Kidney (tissue), 14 donors: ENCODE measurements around the gene GLOD4. TPM values are rescaled to one million over a fixed set of nuclear protein-coding genes. Genes with fewer than 3 reads are reported as not detected.
"Not testable (repeated sequence)": the region's sequence is repeated elsewhere in the genome, so short reads cannot be mapped to it uniquely, and the experiment has no call there.

Source experiments
- DNase-seq, 5 donors: peaks; one replicate each; pipeline ENCODE4 v3.0.0-alpha.2; 2013 to 2020
- FAIRE-seq: peaks from 2 replicates; lab custom pipeline; 2012; peaks lifted over from hg19 to GRCh38; lab: Jason Lieb, UNC
- H3K27ac ChIP-seq, 2 donors: one replicate each; pipeline ENCODE4 v1.7.0; 2013; ENCODE audit warnings: low read depth in 2 of 2, low read length in 2 of 2, inconsistent platforms in 1 of 2
- H3K27me3 ChIP-seq: one replicate; pipeline ENCODE4 v1.7.1; 2013; ENCODE audit warnings: low read length, inconsistent platforms; ENCODE audit not compliant: control insufficient read depth, insufficient read depth
- H3K36me3 ChIP-seq, 3 donors: one replicate each; pipeline versions ENCODE4 v1.7.0 to v1.7.1; 2013; ENCODE audit warnings: low read length in 3 of 3, control low read depth in 1 of 3, inconsistent platforms in 1 of 3; ENCODE audit not compliant: insufficient read depth in 3 of 3, control insufficient read depth in 2 of 3
- H3K4me1 ChIP-seq, 3 donors: one replicate each; pipeline versions ENCODE4 v1.7.0 to v1.7.1; 2013; ENCODE audit warnings: low read length in 3 of 3, inconsistent platforms in 1 of 3, low read depth in 1 of 3; ENCODE audit not compliant: control insufficient read depth in 2 of 3, insufficient read depth in 2 of 3
- H3K4me3 ChIP-seq, 3 donors: one replicate each; pipeline versions ENCODE4 v1.7.0 to v1.8.1; 2013; ENCODE audit warnings: low read length in 3 of 3, control low read depth in 1 of 3, inconsistent platforms in 1 of 3
- H3K9ac ChIP-seq, 3 donors: one replicate each; pipeline versions ENCODE4 v1.7.0 to v1.7.1; 2013; ENCODE audit warnings: low read length in 3 of 3, control low read depth in 1 of 3, inconsistent platforms in 1 of 3
- H3K9me3 ChIP-seq, 3 donors: one replicate each; pipeline versions ENCODE4 v1.7.0 to v1.7.1; 2013; ENCODE audit warnings: low read length in 3 of 3, control low read depth in 1 of 3, inconsistent platforms in 1 of 3; ENCODE audit not compliant: control insufficient read depth in 2 of 3, insufficient read depth in 1 of 3
- intact Hi-C: fragments of 100-400 bp; cut with DNase I; formaldehyde crosslinking; loops from one replicate; pipeline ENCODE4 v1.11.1; 2022
- polyA plus RNA-seq: library from polyadenylated mRNA; stranded (reverse); fragments of 350-450 nt; fragmentation: Illumina TruSeq; extraction: RNeasy Lipid Tissue Mini Kit (QIAGEN cat#74804); gene quantifications from one replicate; pipeline ENCODE4 v1.2.3, GENCODE V29; 2014; ENCODE audit warnings: low read depth, low replicate concordance; ENCODE audit not compliant: insufficient read depth
- total RNA-seq: library from RNA; stranded (reverse); fragmentation: NEBNext Ultra II Directional; extraction: Animal tissue kit (Norgen Biotek cat#: 25700); gene quantifications from one replicate; pipeline ENCODE4 v1.2.1, GENCODE V29; 2021
- TF ChIP-seq, protein P1 (sequence below): IDR thresholded peaks from 3 replicates; pipeline ENCODE4 v1.5.1; 2012; ENCODE audit warnings: mild to moderate bottlenecking, moderate library complexity, borderline replicate concordance; ENCODE audit not compliant: insufficient read depth; ENCODE audit errors: extremely low read depth
- donor health status: control.
- donor health status: control.
- donor health status: control.
- donor health status: control.
- donor health status: control.
- donor health status: DM: yes; HTN: yes; CAD: no.
- donor health status: Normal renal cell carcinoma (clear cell type).

Gene GLOD4
- total and polyA plus RNA-seq, 2 donors from 2014 or later = 70.6 to 90.8 TPM

DNA sequence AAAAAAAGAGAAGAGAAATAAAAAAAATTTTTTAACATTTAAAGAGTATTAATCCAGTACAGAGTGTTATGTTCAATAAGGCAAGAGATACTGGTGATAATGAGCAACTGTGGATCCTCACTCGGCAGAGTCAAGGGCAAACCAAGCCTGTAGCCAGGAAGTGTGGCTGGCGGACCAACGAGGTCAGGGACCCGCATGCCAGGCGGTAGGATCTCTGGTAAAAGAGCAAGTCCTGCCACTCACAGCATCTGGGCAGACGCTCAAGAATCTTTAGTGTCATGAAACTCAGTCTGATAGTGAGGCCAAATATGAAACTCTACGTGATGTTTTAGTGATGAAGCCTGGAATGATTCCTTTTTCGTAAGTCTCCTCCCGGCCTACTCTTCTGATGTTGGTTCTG, 21.7 kb downstream of the GLOD4 start:
- no peaks in the 10 kb centered on the region for H3K27me3 ChIP-seq
- DNase-seq (no peak), FAIRE-seq (no peak)
- TF ChIP-seq, protein P1, sequence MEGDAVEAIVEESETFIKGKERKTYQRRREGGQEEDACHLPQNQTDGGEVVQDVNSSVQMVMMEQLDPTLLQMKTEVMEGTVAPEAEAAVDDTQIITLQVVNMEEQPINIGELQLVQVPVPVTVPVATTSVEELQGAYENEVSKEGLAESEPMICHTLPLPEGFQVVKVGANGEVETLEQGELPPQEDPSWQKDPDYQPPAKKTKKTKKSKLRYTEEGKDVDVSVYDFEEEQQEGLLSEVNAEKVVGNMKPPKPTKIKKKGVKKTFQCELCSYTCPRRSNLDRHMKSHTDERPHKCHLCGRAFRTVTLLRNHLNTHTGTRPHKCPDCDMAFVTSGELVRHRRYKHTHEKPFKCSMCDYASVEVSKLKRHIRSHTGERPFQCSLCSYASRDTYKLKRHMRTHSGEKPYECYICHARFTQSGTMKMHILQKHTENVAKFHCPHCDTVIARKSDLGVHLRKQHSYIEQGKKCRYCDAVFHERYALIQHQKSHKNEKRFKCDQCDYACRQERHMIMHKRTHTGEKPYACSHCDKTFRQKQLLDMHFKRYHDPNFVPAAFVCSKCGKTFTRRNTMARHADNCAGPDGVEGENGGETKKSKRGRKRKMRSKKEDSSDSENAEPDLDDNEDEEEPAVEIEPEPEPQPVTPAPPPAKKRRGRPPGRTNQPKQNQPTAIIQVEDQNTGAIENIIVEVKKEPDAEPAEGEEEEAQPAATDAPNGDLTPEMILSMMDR = no peak
- H3K9me3 ChIP-seq = no peaks in the 10 kb centered on the region
- H3K9ac ChIP-seq = no peak overlapping the region
- no peak overlapping the region for H3K4me3 ChIP-seq
- peaks cover 6 to 17% (median 14%) of the 10 kb centered on the region in 3 donors for H3K36me3 ChIP-seq
- intact Hi-C loops = no loop called here
- H3K4me1 ChIP-seq = no peaks in the 10 kb centered on the region
- H3K27ac ChIP-seq = no peak overlapping the region

DNA sequence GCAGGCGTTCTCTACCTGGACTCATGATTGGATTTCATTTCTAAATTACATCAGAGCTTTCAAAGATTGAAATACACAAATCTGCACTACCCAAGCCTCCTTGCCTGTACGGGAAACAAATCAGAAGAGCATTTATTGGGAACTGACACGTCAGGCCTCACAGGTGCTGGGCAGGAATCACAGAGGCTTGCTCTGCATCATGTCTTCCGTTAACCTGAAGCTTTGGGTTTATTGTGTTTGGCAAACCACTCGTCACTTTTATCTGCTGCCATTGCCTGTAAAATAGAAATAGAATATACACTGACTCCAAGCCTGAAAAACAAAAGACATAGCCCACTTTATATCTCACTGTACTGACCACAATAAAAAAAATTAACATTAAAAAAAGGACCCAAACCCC, 22.1 kb downstream of the GLOD4 start:
- DNase-seq (no peak), FAIRE-seq (no peak)
- H3K4me1 ChIP-seq = no peaks in the 10 kb centered on the region
- H3K9me3 ChIP-seq = no peaks in the 10 kb centered on the region
- TF ChIP-seq, protein P1 = no peak
- H3K36me3 ChIP-seq = peaks cover 6 to 17% (median 11%) of the 10 kb centered on the region in 3 donors
- H3K4me3 ChIP-seq = no peak overlapping the region
- H3K9ac ChIP-seq = no peak overlapping the region
- intact Hi-C loops = no loop called here
- no peak overlapping the region for H3K27ac ChIP-seq
- no peaks in the 10 kb centered on the region for H3K27me3 ChIP-seq

DNA sequence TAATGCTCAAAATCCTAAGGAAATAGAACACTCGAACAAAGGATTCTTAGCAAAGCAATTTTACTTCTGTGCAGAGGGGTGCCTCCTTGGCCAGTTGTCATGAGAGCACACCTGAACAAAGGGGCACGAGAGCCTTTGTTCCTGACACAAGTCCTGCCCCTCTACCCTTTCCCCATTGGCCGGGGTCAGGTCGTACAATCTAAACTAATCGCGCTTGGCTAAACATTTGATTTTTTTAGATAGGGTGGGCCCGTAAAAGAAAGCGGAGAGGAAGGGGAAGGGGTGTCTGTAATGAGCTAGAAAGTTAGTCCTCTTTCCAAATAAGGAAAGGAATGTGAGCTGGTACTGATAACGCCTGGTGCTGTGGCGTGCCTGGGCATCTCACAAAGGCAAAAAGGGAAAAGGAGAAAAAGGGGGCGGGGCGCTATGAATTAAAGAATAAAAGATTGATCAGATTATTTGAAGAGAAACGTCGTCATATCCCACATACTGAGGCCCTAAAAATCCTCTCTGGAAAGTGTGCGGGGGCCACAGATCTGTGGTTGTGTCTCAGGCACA, 26.0 kb downstream of the GLOD4 start:
- intact Hi-C loops, DNase-seq, FAIRE-seq, H3K27me3 ChIP-seq, H3K9me3 ChIP-seq, H3K4me3 ChIP-seq, H3K36me3 ChIP-seq, H3K9ac ChIP-seq, H3K27ac ChIP-seq: not testable (repeated sequence)
- peaks cover 0 to 10% (median 4%) of the 10 kb centered on the region in 3 donors for H3K4me1 ChIP-seq

DNA sequence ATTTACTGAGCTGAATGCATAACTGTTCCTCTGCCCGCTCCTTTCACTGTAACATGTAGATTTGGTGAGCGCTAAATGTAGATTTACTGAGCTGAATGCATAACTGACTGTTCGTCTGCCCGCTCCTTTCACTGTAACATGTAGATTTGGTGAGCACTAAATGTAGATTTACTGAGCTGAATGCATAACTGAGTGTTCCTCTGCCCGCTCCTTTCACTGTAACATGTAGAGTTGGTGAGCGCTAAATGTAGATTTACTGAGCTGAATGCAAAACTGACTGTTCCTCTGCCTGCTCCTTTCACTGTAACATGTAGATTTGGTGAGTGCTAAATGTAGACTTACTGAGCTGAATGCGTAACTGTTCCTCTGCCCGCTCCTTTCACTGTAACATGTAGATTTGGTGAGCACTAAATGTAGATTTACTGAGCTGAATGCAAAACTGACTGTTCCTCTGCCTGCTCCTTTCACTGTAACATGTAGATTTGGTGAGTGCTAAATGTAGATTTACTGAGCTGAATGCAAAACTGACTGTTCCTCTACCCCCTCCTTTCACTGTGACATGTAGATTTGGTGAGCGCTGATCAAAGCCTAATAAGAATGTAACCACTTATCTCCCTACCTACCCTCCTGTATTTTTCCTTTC, 26.6 kb downstream of the GLOD4 start:
- DNase-seq, FAIRE-seq, H3K36me3 ChIP-seq, intact Hi-C loops, H3K4me3 ChIP-seq, H3K27me3 ChIP-seq, H3K9ac ChIP-seq, H3K27ac ChIP-seq, H3K9me3 ChIP-seq: not testable (repeated sequence)
- H3K4me1 ChIP-seq = peaks cover 0 to 15% (median 4%) of the 10 kb centered on the region in 3 donors
